ENCODE measurements around the gene TOP1. TPM values are rescaled to one million over a fixed set of nuclear protein-coding genes. Genes with fewer than 3 reads are reported as not detected.

The TOP1 gene
- total RNA-seq, 1 donor from 2014 or later = 58.9 TPM

- TF ChIP-seq EZH2phosphoT487 (IDR thresholded peaks at IDR 0.05) (no peak), CTCF (IDR thresholded peaks at IDR 0.05) (no peak), EZH2 (IDR thresholded peaks at IDR 0.05) (no peak)
- no peaks in the 10 kb centered on the region for H3K9me3 ChIP-seq (ENCODE audit: low read depth)
- no peaks in the 10 kb centered on the region for H4K20me1 ChIP-seq (ENCODE audit: low read depth)
- Mint-ChIP-seq H3K27ac (no peak overlapping the region), H3K4me3 (no peak overlapping the region), H3K4me1 (no peaks in the 10 kb centered on the region), H3K9me3 (no peaks in the 10 kb centered on the region), H3K36me3 (peaks cover 54% of the 10 kb centered on the region), H3K27me3 (ENCODE audit: insufficient read depth, low read depth) (no peaks in the 10 kb centered on the region)
- H3K4me3 ChIP-seq = no peak overlapping the region
- no peak for DNase-seq (ENCODE audit: low spot score)
- H3K79me2 ChIP-seq (ENCODE audit: low read depth) = no peaks in the 10 kb centered on the region
- no peak overlapping the region for H2AFZ ChIP-seq (replicated peaks)
- H3K4me2 ChIP-seq = no peak overlapping the region
- peaks cover 22% of the 10 kb centered on the region for H3K36me3 ChIP-seq
- no peaks in the 10 kb centered on the region for H3K27me3 ChIP-seq
- no peak overlapping the region for H3K9ac ChIP-seq
- no peak overlapping the region for H3K27ac ChIP-seq
- no peaks in the 10 kb centered on the region for H3K4me1 ChIP-seq
- H3F3A ChIP-seq (ENCODE audit: low read depth) = peaks cover 3% of the 10 kb centered on the region
Measured at GRCh38 chr20:41123631-41124030, 95.0 kb downstream of the TOP1 start.

- no peaks in the 10 kb centered on the region for H3K79me2 ChIP-seq (ENCODE audit: low read depth)
- no peak for DNase-seq (ENCODE audit: low spot score)
- no peak for TF ChIP-seq EZH2phosphoT487 (IDR thresholded peaks at IDR 0.05)
- no peak for TF ChIP-seq EZH2 (IDR thresholded peaks at IDR 0.05)
- no peak for TF ChIP-seq CTCF (IDR thresholded peaks at IDR 0.05)
- Mint-ChIP-seq H3K27ac (no peak overlapping the region), H3K4me3 (no peak overlapping the region), H3K9me3 (no peaks in the 10 kb centered on the region), H3K4me1 (no peaks in the 10 kb centered on the region), H3K36me3 (peaks cover 52% of the 10 kb centered on the region), H3K27me3 (ENCODE audit: insufficient read depth, low read depth) (no peaks in the 10 kb centered on the region)
- H3K9ac ChIP-seq = no peak overlapping the region
- H3K27me3 ChIP-seq = no peaks in the 10 kb centered on the region
- H3F3A ChIP-seq (ENCODE audit: low read depth) = peaks cover 3% of the 10 kb centered on the region
- no peaks in the 10 kb centered on the region for H3K4me1 ChIP-seq
- no peak overlapping the region for H3K4me2 ChIP-seq
- H4K20me1 ChIP-seq (ENCODE audit: low read depth) = no peaks in the 10 kb centered on the region
- H3K9me3 ChIP-seq (ENCODE audit: low read depth) = no peaks in the 10 kb centered on the region
- no peak overlapping the region for H2AFZ ChIP-seq (replicated peaks)
- peaks cover 15% of the 10 kb centered on the region for H3K36me3 ChIP-seq
- no peak overlapping the region for H3K4me3 ChIP-seq
- no peak overlapping the region for H3K27ac ChIP-seq
Measured at GRCh38 chr20:41124451-41125094, 96.0 kb downstream of the TOP1 start.

- H3K4me3 ChIP-seq = no peak overlapping the region
- no peaks in the 10 kb centered on the region for H3K27me3 ChIP-seq
- no peak overlapping the region for H3K27ac Mint-ChIP-seq
- H2AFZ ChIP-seq (replicated peaks) = no peak overlapping the region
- peaks cover 15% of the 10 kb centered on the region for H3K36me3 ChIP-seq
- TF ChIP-seq EZH2phosphoT487 (IDR thresholded peaks at IDR 0.05) (no peak), EZH2 (IDR thresholded peaks at IDR 0.05) (no peak), CTCF (IDR thresholded peaks at IDR 0.05) (no peak)
- H3K36me3 Mint-ChIP-seq = peaks cover 51% of the 10 kb centered on the region
- no peaks in the 10 kb centered on the region for H3K79me2 ChIP-seq (ENCODE audit: low read depth)
- H3K9ac ChIP-seq = no peak overlapping the region
- no peak overlapping the region for H3K27ac ChIP-seq
- no peaks in the 10 kb centered on the region for H3K27me3 Mint-ChIP-seq (ENCODE audit: insufficient read depth, low read depth)
- no peaks in the 10 kb centered on the region for H3K9me3 ChIP-seq (ENCODE audit: low read depth)
- no peaks in the 10 kb centered on the region for H3K9me3 Mint-ChIP-seq
- no peaks in the 10 kb centered on the region for H3K4me1 ChIP-seq
- DNase-seq (ENCODE audit: low spot score) = no peak
- no peaks in the 10 kb centered on the region for H4K20me1 ChIP-seq (ENCODE audit: low read depth)
- no peak overlapping the region for H3K4me3 Mint-ChIP-seq
- no peaks in the 10 kb centered on the region for H3K4me1 Mint-ChIP-seq
- H3K4me2 ChIP-seq = no peak overlapping the region
- H3F3A ChIP-seq (ENCODE audit: low read depth) = peaks cover 3% of the 10 kb centered on the region
Measured at GRCh38 chr20:41125530-41126457, 97.2 kb downstream of the TOP1 start.

All from neural progenitor cell (in vitro differentiated cells).